Lung (tissue), 12 donors: ENCODE results near the gene SLC52A1. TPM values are rescaled to one million over a fixed set of nuclear protein-coding genes. Genes with fewer than 3 reads are reported as not detected.
A peak's percentile ranks its signal among the peaks of the same experiment; 100 is the strongest.

ENCODE experiments used
- ATAC-seq: fragments of 200-7000 bp; cut with Tn5 transposase; one replicate; pipeline ENCODE4 v1.9.1; 2020; ENCODE audit warnings: moderate number of reproducible peaks; ENCODE audit not compliant: insufficient read depth, low FRiP score
- DNase-seq, 3 donors: peaks; one replicate each; pipeline ENCODE4 v3.0.0-alpha.2; 2013 to 2017
- H3K27ac ChIP-seq, 2 donors: one replicate each; pipeline ENCODE4 v1.5.1; 2013; ENCODE audit warnings: mild to moderate bottlenecking in 2 of 2, moderate library complexity in 2 of 2, control low read depth in 1 of 2, inconsistent platforms in 1 of 2, low read depth in 1 of 2, low read length in 1 of 2
- H3K27me3 ChIP-seq, 3 donors: one replicate each; pipeline ENCODE4 v1.5.1; 2013; ENCODE audit warnings: low read length in 2 of 3; ENCODE audit not compliant: control insufficient read depth in 3 of 3, insufficient read depth in 3 of 3
- H3K36me3 ChIP-seq, 4 donors: one replicate each; pipeline ENCODE4 v1.5.1; 2013; ENCODE audit warnings: low read length in 4 of 4, mild to moderate bottlenecking in 1 of 4, moderate library complexity in 1 of 4; ENCODE audit not compliant: control insufficient read depth in 4 of 4, insufficient read depth in 4 of 4
- H3K4me1 ChIP-seq, 5 donors: one replicate each; pipeline ENCODE4 v1.5.1; 2013; ENCODE audit warnings: low read length in 5 of 5, mild to moderate bottlenecking in 2 of 5, moderate library complexity in 1 of 5; ENCODE audit not compliant: control insufficient read depth in 5 of 5, insufficient read depth in 5 of 5
- H3K4me3 ChIP-seq: one replicate; pipeline ENCODE4 v1.5.1; 2013; ENCODE audit warnings: mild to moderate bottlenecking, control low read depth, moderate library complexity
- H3K9ac ChIP-seq, 2 donors: one replicate each; pipeline ENCODE4 v1.5.1; 2013; ENCODE audit warnings: low read length in 2 of 2, control low read depth in 1 of 2; ENCODE audit not compliant: insufficient read depth in 1 of 2
- H3K9me3 ChIP-seq, 4 donors: one replicate each; pipeline ENCODE4 v1.5.1; 2013; ENCODE audit warnings: low read length in 3 of 4, mild to moderate bottlenecking in 1 of 4, moderate library complexity in 1 of 4; ENCODE audit not compliant: control insufficient read depth in 4 of 4, insufficient read depth in 3 of 4
- CTCF ChIP-seq: IDR thresholded peaks from 2 replicates; pipeline ENCODE4 v1.5.1; 2012; ENCODE audit warnings: mild to moderate bottlenecking; ENCODE audit errors: control extremely low read depth, extremely low read depth
- WGBS, 2 donors: extraction: QIAGEN DNeasy Blood & Tissue Kit; methylation state at CpG; one replicate each; pipeline ENCODE4 v1.1.7; 2013; 5-methylcytosine and 5-hydroxymethylcytosine counted together
- polyA plus RNA-seq, 2 donors: library from polyadenylated mRNA; stranded (reverse); fragments of 200-250 nt; gene quantifications; one replicate each; pipeline ENCODE4 v1.2.1, GENCODE V29; 2013
- total RNA-seq, 2 donors: library from RNA; depleted of rRNA in 1 of 2; stranded (reverse); fragments of >200 nt in 1 of 2; gene quantifications; one replicate each; pipeline ENCODE4 v1.2.1, GENCODE V29; 2014 to 2021
- donor health status: control.
- donor health status: control.
- donor health status: Bipolar disorder and iron deficiency.
- donor health status: healthy.
- donor health status: DM: yes; HTN: yes; CAD: no.

Gene SLC52A1
- total and polyA plus RNA-seq, 4 donors: 0.47 to 1.3 (median 0.62) TPM

GRCh38 chr17:4998732-4999429 is 36.3 kb downstream of the SLC52A1 start:
- H3K9me3 ChIP-seq: no peaks in the 10 kb centered on the region
- DNase-seq: no peak
- H3K27me3 ChIP-seq: no peaks in the 10 kb centered on the region
- H3K36me3 ChIP-seq: peaks cover 13 to 26% (median 15%) of the 10 kb centered on the region in 4 donors
- H3K4me3 ChIP-seq: peak overlapping the region; percentile 78
- H3K27ac ChIP-seq: peak overlapping the region; percentile 78 to 88
- no peak for ATAC-seq
- peaks cover 5 to 27% (median 6%) of the 10 kb centered on the region in 5 donors for H3K4me1 ChIP-seq
- no peak for TF ChIP-seq CTCF
- H3K9ac ChIP-seq: peak overlapping the region in 1 of 2 donors; percentile 65
- WGBS, 2 donors: 21 to 46% methylated on average over 14 of the region's 14 CpGs

GRCh38 chr17:4998027-4998731 is 37.0 kb downstream of the SLC52A1 start:
- peaks cover 5 to 27% (median 6%) of the 10 kb centered on the region in 5 donors for H3K4me1 ChIP-seq
- peak overlapping the region; percentile 78 to 88 for H3K27ac ChIP-seq
- DNase-seq: peak; percentile 16 to 71 (median 56)
- H3K4me3 ChIP-seq: peak overlapping the region; percentile 78
- 1 to 3% methylated on average over 44 to 55 of the region's 55 CpGs for WGBS, 2 donors
- TF ChIP-seq CTCF: no peak
- no peaks in the 10 kb centered on the region for H3K27me3 ChIP-seq
- peak overlapping the region; percentile 11 to 42 for H3K9ac ChIP-seq
- H3K9me3 ChIP-seq: no peaks in the 10 kb centered on the region
- H3K36me3 ChIP-seq: peaks cover 8 to 19% (median 14%) of the 10 kb centered on the region in 4 donors
- peak; percentile 2 for ATAC-seq

- ATAC-seq: peak; percentile 97
- 0 to 1% methylated on average over 40 to 93 of the region's 93 CpGs for WGBS, 2 donors
- Histone ChIP-seq H3K27ac (peak within 1 kb of the TSS; percentile 78 to 92), H3K36me3 (peaks cover 8 to 15% (median 13%) of the 10 kb centered on the region in 4 donors), H3K4me3 (peak within 1 kb of the TSS; percentile 78), H3K4me1 (peaks cover 5 to 27% (median 6%) of the 10 kb centered on the region in 5 donors), H3K27me3 (no peaks in the 10 kb centered on the region), H3K9me3 (no peaks in the 10 kb centered on the region), H3K9ac (peak within 1 kb of the TSS; percentile 11 to 42)
- DNase-seq: peak; percentile 93 to 95 (median 93)
- TF ChIP-seq CTCF: no peak
Measured at GRCh38 chr17:4997302-4998026, 37.8 kb downstream of the SLC52A1 start, which contains the start of the genes INCA1 and KIF1C. Gene INCA1, minus strand, starts transcription at chr17:4997522. Its CDS starts 3,085 bp downstream, at chr17:4994437. Gene KIF1C, plus strand, starts transcription at chr17:4997950. Its CDS starts 2,297 bp downstream, at chr17:5000247.
